RKO (cell line): ENCODE data around the gene CKB.

Source experiments
- DNase-seq: peaks from one replicate; pipeline ENCODE4 v3.0.0-alpha.2; 2016; ENCODE audit warnings: low spot score

Gene CKB

GRCh38 chr14:103549361-103550311, 27.0 kb upstream of the CKB start:
- no peak for DNase-seq

GRCh38 chr14:103548463-103549351, 26.1 kb upstream of the CKB start:
- DNase-seq = no peak

DNA sequence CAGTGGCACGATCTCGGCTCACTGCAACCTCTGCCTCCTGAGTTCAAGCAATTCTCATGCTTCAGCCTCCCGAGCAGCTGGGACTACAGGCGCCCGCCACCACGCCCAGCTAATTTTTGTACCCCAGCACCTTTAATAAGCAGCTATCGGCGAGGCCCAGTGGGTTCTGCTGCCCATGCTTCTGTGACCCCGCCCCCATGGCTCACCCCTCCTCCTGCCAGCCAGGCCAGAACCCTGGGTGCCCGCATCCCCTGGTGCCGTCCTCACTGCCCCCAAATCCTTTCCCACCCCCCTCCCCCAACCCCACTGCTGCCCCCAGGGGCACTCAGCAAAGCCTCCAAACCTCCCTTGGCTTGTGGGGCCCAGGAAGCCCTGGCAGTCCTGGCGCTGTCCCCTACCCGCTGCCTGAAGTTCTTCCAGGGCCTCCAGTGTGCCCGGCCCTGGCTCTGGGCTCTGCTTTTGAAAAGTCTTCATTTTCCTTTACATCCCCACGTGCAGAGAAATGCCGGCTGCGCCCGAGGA, 25.4 kb upstream of the CKB start:
- no peak for DNase-seq

DNA sequence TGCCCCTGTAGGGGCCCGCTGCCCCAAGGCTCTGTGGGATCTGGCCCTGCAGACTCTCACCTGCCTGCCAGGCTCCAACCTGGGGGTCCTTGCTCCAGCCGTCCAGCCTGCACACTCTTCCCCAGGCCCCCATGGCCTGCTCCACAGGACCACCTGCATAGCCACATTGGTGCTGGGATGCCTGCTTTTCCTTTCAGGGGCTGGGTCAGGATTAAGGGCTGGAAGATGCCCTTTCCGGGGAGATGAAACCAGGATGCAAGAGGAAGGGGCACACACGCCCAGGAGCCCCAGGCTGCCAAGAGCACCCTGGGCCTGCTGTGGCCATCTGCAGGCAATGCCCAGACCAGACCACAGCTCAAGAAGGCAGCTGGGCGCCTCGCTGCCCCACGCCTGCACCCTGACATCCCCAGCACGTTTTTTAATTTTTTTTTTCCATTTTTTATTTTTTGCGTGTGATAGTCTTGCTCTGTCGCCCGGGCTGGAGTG, 24.9 kb upstream of the CKB start:
- DNase-seq = no peak

- no peak for DNase-seq
These were observed 24.2 kb upstream of the CKB start for GRCh38 chr14:103546652-103547454.

DNA sequence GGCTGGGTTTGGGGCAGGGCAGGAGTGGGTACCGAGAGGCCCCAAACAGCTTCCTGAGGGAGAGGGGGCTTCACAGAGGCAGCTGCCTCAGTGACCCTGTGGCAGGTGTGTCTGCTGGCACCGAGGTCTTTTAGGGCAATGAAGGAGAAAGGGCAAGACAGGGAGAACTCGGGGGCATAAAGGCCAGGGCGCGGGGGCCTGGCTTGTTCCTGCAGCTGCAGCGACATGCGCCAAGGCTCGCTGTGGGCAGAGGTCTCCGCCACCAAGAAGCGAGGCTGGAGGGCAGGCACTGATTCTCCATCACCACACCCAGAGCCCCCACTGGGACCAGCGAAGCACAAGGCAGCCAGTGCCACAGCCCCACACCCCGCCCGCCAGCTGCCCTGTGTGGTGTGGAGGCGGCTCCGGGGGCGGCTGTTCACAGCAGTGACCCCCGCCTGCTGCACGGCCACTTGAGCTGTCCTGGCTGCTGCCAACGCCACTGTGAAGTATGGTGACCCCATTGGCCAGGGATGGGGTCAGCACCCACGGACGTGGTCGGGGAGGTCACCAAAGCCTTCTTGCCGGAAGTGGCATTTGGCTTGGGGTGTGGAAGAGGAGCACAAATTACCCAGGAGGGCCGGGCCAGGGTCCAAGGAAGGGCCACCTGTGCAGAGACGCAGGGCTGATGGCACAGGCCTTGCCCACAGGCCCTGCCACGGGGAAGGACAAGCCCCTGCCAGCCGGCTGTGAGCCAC, 23.5 kb upstream of the CKB start:
- DNase-seq = no peak

GRCh38 chr14:103545219-103545914, 22.7 kb upstream of the CKB start:
- no peak for DNase-seq

DNA sequence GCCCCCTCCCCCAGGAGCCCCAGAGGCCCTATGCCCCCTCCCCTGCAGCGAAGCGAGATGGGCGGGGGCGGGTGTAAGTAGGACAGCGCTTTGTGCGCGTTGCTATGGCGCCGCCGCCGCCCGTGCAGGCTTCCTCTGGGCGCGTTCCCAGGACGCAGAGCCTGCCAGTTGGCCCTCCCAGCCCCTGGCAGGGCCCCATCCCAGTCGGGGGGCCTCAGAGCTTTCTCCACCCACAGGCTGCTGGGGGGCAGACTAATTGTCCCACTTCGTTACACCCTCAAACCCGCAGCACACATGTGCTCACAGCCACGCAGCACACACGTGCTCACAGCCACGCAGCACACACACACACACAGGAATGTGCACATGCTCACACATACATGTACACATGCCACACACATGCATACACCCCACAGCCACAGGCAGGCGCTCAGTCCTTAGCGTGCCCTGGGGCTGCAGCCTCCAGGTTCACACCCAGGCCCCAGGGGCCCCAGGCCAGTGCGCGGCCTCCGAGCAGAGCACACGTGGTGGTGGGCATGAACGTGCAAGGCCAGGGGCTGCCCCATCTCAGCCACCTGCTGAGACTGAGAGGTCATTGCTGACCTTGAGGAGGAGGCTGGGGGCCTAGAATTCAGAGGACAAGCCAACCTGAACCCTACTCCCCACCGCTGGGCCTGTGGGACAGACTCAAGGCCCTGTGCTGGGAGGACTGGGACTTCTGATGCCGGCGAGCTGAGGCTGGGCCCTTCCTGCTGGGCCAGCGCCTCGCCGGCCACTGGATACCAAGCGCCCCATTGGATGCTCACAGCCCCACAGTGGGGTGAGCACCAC, 22.0 kb upstream of the CKB start:
- no peak for DNase-seq

DNA sequence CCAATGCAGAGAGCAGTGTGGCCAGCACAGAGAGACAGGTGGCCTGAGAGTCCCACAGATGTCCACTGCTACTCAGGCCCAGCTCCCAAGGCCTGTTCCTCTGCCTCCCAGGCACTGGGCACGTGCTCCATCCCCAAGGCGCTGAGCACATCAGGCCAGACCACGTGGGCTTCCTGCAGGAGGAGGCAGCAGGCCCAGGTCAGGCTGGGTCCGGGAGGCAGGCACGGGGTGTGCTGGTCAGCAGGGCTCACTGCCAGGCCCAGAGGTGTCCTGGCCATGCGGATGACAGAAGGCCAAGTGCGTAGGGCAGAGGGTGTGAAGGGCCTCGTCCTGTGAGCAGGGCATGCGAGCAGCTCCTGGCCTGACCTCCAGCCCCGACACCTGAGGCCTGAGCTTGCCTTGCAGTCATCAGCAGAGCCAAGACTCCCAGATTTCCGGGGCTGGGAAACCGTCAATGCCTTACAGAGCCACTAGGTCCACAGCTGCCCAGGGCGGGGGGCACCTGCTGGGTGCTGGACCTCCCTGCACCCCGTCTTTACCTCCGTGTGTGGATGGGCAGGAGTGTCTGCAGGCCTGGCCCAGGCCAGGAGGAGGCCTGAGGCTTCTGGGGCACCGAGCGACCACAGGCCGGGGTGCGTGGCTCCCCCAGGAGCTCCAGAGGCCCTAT, 21.2 kb upstream of the CKB start:
- DNase-seq = no peak

GRCh38 chr14:103543140-103543539, 20.5 kb upstream of the CKB start:
- DNase-seq = no peak

DNA sequence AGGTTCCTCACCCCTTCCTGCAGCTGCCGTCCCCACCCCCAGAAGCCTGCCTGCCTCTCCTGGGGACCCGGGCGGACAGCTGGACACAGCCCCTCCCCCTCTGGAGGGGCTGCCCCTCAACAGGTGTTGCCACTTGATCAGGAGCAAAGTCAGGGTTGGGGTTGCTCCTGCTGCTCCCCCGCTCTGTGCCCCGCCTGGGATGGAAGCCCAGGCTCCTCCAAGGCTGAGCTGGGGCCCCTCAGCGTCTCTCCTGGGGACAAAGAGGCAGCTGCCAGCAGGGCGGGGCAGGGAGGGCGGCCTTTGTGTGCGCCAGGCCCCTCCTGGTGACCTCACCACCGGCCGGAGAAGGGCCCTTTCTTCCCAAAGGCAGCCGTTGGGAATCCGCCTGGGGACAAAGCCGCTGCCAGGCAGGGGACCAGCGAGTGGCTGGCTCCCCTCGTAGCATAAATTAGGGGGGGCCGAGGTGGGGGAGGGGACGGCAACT, 20.0 kb upstream of the CKB start:
- no peak for DNase-seq

DNA sequence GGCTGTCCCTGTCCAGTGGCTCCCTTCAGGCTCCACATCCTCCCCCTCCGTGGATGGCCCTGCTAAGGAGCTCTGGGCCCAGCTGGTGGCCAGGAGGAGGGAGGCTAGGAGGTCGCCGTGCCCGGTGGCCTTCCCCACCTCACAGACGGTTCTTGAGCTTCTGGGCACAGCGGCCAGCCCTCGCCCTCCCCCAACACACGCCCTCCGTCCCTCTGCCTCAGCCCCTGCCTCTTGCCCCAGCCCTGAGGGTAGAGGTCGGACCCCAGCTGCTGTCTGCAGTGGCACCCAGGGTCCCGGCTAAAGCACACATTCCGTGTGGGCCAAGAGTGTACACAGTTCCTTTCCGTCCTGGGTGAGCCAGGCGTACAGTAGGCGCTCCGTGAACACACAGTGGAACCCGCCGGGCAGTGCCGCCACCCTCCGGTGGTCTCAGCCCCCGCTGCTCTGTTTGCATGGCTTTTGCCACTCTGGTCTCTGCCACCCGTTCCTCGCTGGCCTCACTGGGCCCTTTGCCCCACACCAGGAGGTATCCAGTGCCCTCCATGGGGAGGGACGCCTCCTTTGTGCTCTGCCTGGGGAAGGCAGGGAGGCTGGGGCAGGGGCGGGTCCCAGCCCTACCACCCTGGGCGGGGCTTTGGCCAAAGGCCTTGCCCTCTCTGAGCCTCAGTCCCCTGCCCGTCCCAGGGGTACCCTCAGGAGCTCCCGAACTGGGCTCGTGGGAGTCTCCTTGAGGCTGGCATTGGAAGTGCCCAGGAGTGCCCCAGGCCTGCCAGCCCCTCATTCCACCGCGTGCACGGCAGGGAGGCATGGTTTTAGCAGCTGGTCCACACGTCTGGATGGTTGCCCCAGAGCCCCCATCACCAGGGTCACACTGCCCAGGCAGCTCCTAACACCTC, 19.3 kb upstream of the CKB start:
- no peak for DNase-seq

- DNase-seq = no peak
These were observed 18.4 kb upstream of the CKB start for GRCh38 chr14:103540821-103541708.

DNA sequence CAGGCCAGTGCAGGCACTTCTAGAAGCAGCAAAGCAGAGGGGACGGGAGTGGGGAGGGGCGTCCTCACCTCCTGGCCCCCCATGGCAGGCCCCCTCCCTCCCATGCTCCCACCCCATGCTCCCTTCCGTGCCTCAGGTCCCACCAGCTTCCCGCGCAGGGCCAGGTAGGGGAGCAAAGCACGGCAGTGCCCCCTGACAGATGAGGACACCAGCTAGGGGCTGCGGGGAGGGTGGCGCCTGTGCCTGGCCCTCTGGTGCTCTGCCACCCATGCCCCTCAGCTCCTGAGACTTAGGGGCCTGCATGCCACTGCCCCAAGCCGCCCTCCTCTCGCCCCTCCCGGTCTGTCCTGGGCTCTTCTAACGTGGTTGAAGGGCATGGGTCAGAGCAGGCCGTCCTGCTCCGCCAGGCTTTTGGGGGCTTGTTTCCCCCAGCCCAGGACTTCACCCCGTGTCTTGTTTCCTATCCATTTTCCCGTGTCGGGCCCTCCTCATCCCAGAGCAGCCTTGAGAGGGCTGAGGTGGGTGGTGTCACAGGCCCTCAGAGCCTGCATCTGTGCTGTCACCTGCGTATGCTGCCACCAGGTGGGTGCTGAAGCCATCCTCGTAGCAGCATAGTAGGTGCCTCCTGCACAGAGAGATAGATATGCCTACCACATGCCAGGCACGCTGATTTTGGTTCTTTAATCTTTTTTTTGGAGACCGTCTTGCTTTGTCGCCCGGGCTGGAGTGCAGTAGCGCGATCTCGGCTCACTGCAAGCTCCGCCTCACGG, 16.6 kb upstream of the CKB start:
- no peak for DNase-seq

DNA sequence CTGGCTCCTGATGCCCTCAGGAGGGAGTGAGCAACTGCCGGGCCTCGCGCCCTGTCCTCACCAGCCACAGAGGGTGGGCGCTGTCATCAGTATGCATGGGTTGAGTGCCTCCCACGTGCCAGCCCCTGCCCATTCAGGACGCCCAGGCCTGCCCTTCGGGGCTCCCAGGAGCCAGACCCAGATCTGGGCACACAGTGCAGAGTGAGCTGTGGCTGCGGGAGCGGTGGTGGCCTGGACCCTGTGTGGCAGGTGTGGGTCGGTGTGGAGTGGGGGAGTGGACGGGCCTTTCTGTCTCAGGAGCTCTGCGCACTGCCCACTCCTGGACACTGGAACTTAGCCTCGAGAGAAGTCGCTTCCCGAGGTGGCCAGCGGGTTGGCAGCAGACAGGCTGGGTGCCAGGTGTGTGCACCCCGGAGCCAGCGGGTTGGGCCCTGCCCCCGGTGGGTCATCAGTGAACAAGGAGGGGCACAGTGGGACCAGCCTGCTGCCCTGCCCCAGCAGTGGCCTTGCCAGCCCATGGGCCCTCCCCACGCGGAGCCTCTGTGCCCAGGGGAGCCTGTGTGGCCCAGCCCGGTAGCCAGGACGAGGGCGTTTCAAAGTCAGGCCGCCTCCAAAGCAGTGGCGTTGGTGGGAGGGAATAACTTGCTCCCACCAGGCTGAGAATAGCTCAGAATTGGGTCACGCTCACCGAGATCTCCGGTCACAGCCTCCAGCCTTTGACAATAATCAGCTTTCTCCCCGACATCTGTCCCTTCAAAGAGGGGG, 15.8 kb upstream of the CKB start:
- no peak for DNase-seq
